Measurements from ENCODE around the gene SH2D1A.

GRCh38 chrX:124325732-124326131 is 20.6 kb upstream of the SH2D1A start:
- TF ChIP-seq CTCF (IDR thresholded peaks at IDR 0.05 in 8 of 11, conservative IDR thresholded peaks at IDR 0.05 in 3 of 11) = no peak
- no peak for TF ChIP-seq POLR2AphosphoS5 (IDR thresholded peaks at IDR 0.05)

All from spleen (tissue), 7 donors.